ENCODE measurements around the gene ATP7A. TPM values are rescaled to one million over a fixed set of nuclear protein-coding genes. Genes with fewer than 3 reads are reported as not detected.

Gene ATP7A
- total and polyA plus RNA-seq, 9 of the 15 experiments (the other 6 are each of a cell fraction or from before 2014, with no cell fraction given): 7.8 to 22.7 (median 11.6) TPM

- TF ChIP-seq TCF15 (CRISPR knock-in tag; IDR thresholded peaks at IDR 0.05) (no peak), RCOR1 (IDR thresholded peaks at IDR 0.05; ENCODE audit: borderline replicate concordance in 1 of 2, low read depth in 2 of 2, low read length in 2 of 2) (no peak), HNRNPL (IDR thresholded peaks at IDR 0.05; ENCODE audit: low read depth, low read length) (no peak), MAFK (IDR thresholded peaks at IDR 0.05; ENCODE audit: low read length) (no peak), ZBED1 (IDR thresholded peaks at IDR 0.05) (no peak), HNRNPUL1 (IDR thresholded peaks at IDR 0.05; ENCODE audit: low read length) (no peak), STAT5B (CRISPR knock-in tag; IDR thresholded peaks at IDR 0.05) (no peak)
Measured at GRCh38 chrX:77946571-77946970, 36.1 kb downstream of the ATP7A start (continued).

GRCh38 chrX:77949840-77950239 is 39.3 kb downstream of the ATP7A start:
- Histone ChIP-seq H3K36me3 (ENCODE audit: control insufficient read depth, insufficient read depth, low read length) (peaks cover 3% of the 10 kb centered on the region; the same call in 1 of the 3 replicates), H3K4me3 (no peak overlapping the region), H3K9me1 (ENCODE audit: control insufficient read depth, insufficient read depth, low read length) (no peaks in the 10 kb centered on the region), H4K20me1 (replicated peaks; ENCODE audit: control insufficient read depth, insufficient read depth, low read length) (no peaks in the 10 kb centered on the region), H2AFZ (ENCODE audit: low read depth, low read length) (no peak overlapping the region), H3K79me2 (ENCODE audit: control insufficient read depth, insufficient read depth, low read length) (peaks cover 83% of the 10 kb centered on the region), H3K4me1 (replicated peaks in 1 of 2; ENCODE audit: control insufficient read depth in 2 of 2, insufficient read depth in 2 of 2, low read length in 2 of 2) (no peaks in the 10 kb centered on the region; a peak in 1 of 5 replicates), H3K9me3 (replicated peaks; ENCODE audit: control insufficient read depth, insufficient read depth, low read depth, low read length) (no peaks in the 10 kb centered on the region), H3K27me3 (ENCODE audit: control insufficient read depth in 2 of 2, insufficient read depth in 2 of 2, low read length in 2 of 2) (no peaks in the 10 kb centered on the region), H3K27ac (ENCODE audit: extremely low read depth, low read depth, low read length) (no peak overlapping the region), H3K9ac (ENCODE audit: insufficient read depth in 1 of 2, low read depth in 2 of 2, low read length in 2 of 2) (no peak overlapping the region), H3K4me2 (ENCODE audit: insufficient read depth, low read length) (no peak overlapping the region)
- DNase-seq (ENCODE audit: extremely low read depth in 1 of 4, low spot score in 3 of 4) (no peak), ATAC-seq (no peak), FAIRE-seq (no peak)
- POLR2A ChIA-PET: interaction anchor here (1.0 kb wide), 1 partner anchor 9 kb away, joined by 3 read pairs; no protein-coding TSS in a partner anchor
- WGBS (ENCODE audit: insufficient coverage, low coverage, missing lambda C conversion rate): 33% methylated on average over 2 of the region's 2 CpGs
- in situ Hi-C loops (cut with MboI): no loop called here
- intact Hi-C loops (cut with micrococcal nuclease): loop anchor here (5.0 kb wide), 1 partner anchor 33 kb away; no protein-coding TSS in a partner anchor
- no TSS peak for BruUV-seq (replicated peaks)
- CTCF ChIA-PET (ENCODE audit: low intra/inter-chr PET ratio): no interaction called here
- TF ChIP-seq KDM4B (IDR thresholded peaks at IDR 0.05; ENCODE audit: borderline replicate concordance in 2 of 2, low read depth in 1 of 2) (no peak), ZNF3 (CRISPR knock-in tag; IDR thresholded peaks at IDR 0.05) (no peak), E2F4 (CRISPR knock-in tag; IDR thresholded peaks at IDR 0.05; ENCODE audit: low read depth) (no peak), CCNT2 (IDR thresholded peaks at IDR 0.05; ENCODE audit: borderline replicate concordance, extremely low read depth, insufficient read length, low read depth, low read length) (no peak)

Data from K562 (cell line).